MM.1S (cell line): Measurements from ENCODE around the gene MT1M.

Experiments
- CTCF ChIP-seq: fragments of 300-600 bp; sonication (generic); IDR thresholded peaks from 2 replicates; pipeline ENCODE4 v1.5.1; 2016; ENCODE audit warnings: antibody characterized with exemption, low read length, mixed read lengths
- EZH2 ChIP-seq: fragments of 300-600 bp; sonication (generic); optimal IDR thresholded peaks from 2 replicates; pipeline ENCODE3; 2017; ENCODE audit warnings: low read depth, mild to moderate bottlenecking, antibody characterized with exemption, low read length, mixed read lengths
- EZH2phosphoT487 ChIP-seq: fragments of 300-600 bp; sonication (generic); IDR thresholded peaks from 2 replicates; pipeline ENCODE4 v1.6.1; 2018; ENCODE audit warnings: antibody characterized with exemption, low read length

DNA sequence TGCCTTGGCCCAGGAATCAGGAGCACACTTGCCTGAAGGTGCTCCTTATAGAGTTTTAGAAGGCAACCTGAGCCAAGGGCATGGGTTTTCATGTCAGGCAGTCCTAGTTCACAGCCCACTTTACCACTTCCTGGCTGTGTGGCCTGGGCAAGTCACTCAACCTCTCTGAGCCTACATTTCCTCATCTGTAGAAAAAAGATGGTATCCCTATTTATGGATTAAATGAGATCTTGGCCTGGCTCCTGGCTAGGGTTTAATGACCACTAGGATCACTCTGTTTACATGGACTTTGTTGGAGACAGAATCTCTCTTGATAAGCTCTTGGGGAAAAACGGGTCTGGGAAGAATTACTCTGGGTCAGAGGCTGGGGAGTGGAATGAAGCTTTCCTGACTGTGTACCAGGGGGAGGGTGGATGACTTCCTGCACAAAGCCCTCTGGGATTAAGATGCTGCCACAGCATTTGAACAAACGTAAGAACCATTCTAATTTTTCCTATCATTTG, 21.8 kb upstream of the MT1M start:
- no peak for TF ChIP-seq CTCF
- TF ChIP-seq EZH2phosphoT487 = no peak
- no peak for TF ChIP-seq EZH2
